BLaER1 treated with 17β-estradiol and CSF1 and Interleukin-3, amounts not matched to agents 10 nM and 100 nM (cell line): ENCODE results near the gene PHF14.
"Not testable (repeated sequence)": the region's sequence is repeated elsewhere in the genome, so short reads cannot be mapped to it uniquely, and the experiment has no call there.

Experiments used
- H3K27ac ChIP-seq, 11 experiments: shearing (Covaris generic); formaldehyde crosslinking; 2 replicates each; pipeline ENCODE4 v1.8.1; 2022
- H3K27me3 ChIP-seq, 11 experiments: shearing (Covaris generic); formaldehyde crosslinking; 2 replicates each; pipeline ENCODE4 v1.8.1; 2022
- H3K36me3 ChIP-seq, 11 experiments: shearing (Covaris generic); formaldehyde crosslinking; 2 replicates each; pipeline ENCODE4 v1.8.1; 2022
- H3K4me1 ChIP-seq, 10 experiments: shearing (Covaris generic); formaldehyde crosslinking; 2 replicates each; pipeline ENCODE4 v1.8.1; 2022
- H3K4me2 ChIP-seq, 11 experiments: shearing (Covaris generic); formaldehyde crosslinking; 2 replicates each; pipeline ENCODE4 v1.8.1; 2022
- H3K4me3 ChIP-seq, 10 experiments: shearing (Covaris generic); formaldehyde crosslinking; 2 replicates each; pipeline ENCODE4 v1.8.1; 2022
- H3K9ac ChIP-seq, 11 experiments: shearing (Covaris generic); formaldehyde crosslinking; 2 replicates each; pipeline ENCODE4 v1.8.1; 2022
- H3K9me3 ChIP-seq, 11 experiments: shearing (Covaris generic); formaldehyde crosslinking; replicated peaks in 1 of 11; 2 replicates each; pipeline ENCODE4 v1.8.1; 2022
- H4K20me1 ChIP-seq, 11 experiments: shearing (Covaris generic); formaldehyde crosslinking; 2 replicates each; pipeline ENCODE4 v1.8.1; 2022
- Cebpa-rat ChIP-seq, 11 experiments: shearing (Covaris generic); IDR thresholded peaks; 2 replicates each; pipeline ENCODE4 v1.8.1; 2022

PHF14 gene, protein sequence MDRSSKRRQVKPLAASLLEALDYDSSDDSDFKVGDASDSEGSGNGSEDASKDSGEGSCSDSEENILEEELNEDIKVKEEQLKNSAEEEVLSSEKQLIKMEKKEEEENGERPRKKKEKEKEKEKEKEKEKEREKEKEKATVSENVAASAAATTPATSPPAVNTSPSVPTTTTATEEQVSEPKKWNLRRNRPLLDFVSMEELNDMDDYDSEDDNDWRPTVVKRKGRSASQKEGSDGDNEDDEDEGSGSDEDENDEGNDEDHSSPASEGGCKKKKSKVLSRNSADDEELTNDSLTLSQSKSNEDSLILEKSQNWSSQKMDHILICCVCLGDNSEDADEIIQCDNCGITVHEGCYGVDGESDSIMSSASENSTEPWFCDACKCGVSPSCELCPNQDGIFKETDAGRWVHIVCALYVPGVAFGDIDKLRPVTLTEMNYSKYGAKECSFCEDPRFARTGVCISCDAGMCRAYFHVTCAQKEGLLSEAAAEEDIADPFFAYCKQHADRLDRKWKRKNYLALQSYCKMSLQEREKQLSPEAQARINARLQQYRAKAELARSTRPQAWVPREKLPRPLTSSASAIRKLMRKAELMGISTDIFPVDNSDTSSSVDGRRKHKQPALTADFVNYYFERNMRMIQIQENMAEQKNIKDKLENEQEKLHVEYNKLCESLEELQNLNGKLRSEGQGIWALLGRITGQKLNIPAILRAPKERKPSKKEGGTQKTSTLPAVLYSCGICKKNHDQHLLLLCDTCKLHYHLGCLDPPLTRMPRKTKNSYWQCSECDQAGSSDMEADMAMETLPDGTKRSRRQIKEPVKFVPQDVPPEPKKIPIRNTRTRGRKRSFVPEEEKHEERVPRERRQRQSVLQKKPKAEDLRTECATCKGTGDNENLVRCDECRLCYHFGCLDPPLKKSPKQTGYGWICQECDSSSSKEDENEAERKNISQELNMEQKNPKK

DNA sequence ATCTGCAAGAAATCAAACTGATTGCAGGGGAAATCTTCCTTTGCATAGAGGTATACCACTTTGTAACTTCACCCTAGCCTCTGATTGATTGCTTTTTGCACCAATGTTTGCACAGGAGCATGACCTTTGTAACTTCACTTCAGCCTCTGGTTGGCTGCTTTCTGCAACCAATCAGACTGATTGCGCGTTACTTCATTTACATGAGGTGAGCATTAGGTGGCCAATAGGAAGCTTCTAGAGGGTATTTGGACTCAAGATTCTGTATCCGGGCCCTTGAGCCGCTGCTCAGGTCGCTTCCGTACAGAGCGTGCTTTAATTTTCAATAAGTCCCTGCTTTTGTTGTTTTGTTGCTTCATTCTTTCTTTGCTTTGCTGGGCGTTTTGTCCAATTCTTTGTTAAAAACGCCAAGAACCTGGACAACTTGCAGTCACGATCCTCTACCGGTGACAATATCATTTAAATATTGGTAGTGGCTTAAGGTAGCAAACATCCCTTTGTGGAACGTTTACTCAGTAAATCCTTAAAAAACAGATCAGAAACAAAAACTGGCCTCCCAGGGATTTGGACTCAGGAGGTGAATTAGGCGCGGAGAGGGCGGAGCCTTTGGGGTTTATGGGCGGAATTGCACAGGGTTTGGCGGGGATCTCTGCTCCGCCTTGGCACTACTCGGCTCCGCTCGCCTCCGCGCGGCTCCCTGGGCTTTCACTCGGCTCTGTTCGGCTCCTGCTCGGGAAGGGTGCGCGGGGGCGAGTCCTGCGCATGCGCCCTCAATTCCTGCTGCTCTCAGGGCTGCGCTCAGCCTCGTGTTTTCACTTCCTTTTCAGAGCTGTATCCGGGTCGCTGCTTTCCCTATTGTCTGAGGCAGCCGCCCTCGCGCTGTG is at the start of gene PHF14:
Gene PHF14, plus strand, starts transcription at position 812 of the 881 bp plus-strand sequence. CDS start 452 bp downstream, outside the sequence.
- Histone ChIP-seq H3K9ac (peak within 1 kb of the TSS; percentile 84 to 97 (median 92)), H3K27ac (peak within 1 kb of the TSS; percentile 74 to 97 (median 94)), H3K36me3 (peaks cover 5 to 29% (median 25%) of the 10 kb centered on the region in 11 experiments; a peak in 21 of 22 replicates), H3K4me3 (peak within 1 kb of the TSS; percentile 68 to 86 (median 78)), H4K20me1 (peaks cover 0 to 4% (median 0%) of the 10 kb centered on the region in 11 experiments; a peak in 3 of 22 replicates), H3K4me1 (peaks cover 17 to 34% (median 21%) of the 10 kb centered on the region in 10 experiments; a peak in 19 of 20 replicates), H3K9me3 (peaks cover 0 to 17% (median 11%) of the 10 kb centered on the region in 11 experiments; a peak in 9 of 22 replicates), H3K4me2 (peak within 1 kb of the TSS; percentile 83 to 99 (median 89)), H3K27me3 (no peaks in the 10 kb centered on the region)
- no peak for TF ChIP-seq Cebpa-rat (IDR thresholded peaks at IDR 0.05)

GRCh38 chr7:10924370-10924769 is 49.3 kb upstream of the PHF14 start:
- Histone ChIP-seq H3K4me2 (no peak overlapping the region), H3K9ac (no peak overlapping the region), H4K20me1 (no peaks in the 10 kb centered on the region), H3K4me3 (no peak overlapping the region), H3K9me3 (no peaks in the 10 kb centered on the region), H3K27me3 (no peaks in the 10 kb centered on the region), H3K36me3 (0 out of 22 replicates have a peak, but pooled peaks cover 0 to 3% (median 0%) of the 10 kb centered on the region in 11 experiments), H3K27ac (no peak overlapping the region), H3K4me1 (no peaks in the 10 kb centered on the region)
- TF ChIP-seq Cebpa-rat (IDR thresholded peaks at IDR 0.05): no peak

DNA sequence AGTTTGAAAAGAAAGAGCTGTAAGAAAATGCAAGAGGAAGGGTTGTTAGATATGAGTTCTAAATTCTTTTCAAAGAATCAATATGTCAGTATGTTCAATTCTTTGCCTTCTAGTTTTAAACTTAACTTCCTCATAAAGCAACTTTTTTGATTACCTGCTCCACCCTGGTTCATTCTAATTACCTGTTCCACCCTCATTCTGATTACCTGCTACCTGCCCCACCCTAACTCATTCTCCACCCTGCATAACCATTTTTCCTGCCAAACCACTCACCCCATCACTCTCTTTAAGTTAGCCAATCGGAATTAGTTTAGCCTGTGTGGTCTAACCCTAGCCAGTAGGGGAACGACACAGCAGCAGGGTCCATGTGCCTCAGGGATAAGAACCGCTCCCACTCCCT is 45.5 kb upstream of the PHF14 start:
- H3K9me3 ChIP-seq, H3K4me2 ChIP-seq, H3K27me3 ChIP-seq, H3K9ac ChIP-seq, H3K27ac ChIP-seq, H3K4me1 ChIP-seq, H3K4me3 ChIP-seq: not testable (repeated sequence)
- Histone ChIP-seq H4K20me1 (peaks cover 0 to 11% (median 3%) of the 10 kb centered on the region in 11 experiments; a peak in 5 of 22 replicates), H3K36me3 (peaks cover 20 to 34% (median 27%) of the 10 kb centered on the region in 11 experiments)

GRCh38 chr7:10930551-10930950 is 43.1 kb upstream of the PHF14 start:
- peaks cover 10 to 21% (median 13%) of the 10 kb centered on the region in 11 experiments; a peak in 17 of 22 replicates for H4K20me1 ChIP-seq
- TF ChIP-seq Cebpa-rat (IDR thresholded peaks at IDR 0.05): no peak
- no peaks in the 10 kb centered on the region for H3K27me3 ChIP-seq
- no peak overlapping the region for H3K4me3 ChIP-seq
- H3K4me2 ChIP-seq: no peak overlapping the region
- peaks cover 42 to 58% (median 50%) of the 10 kb centered on the region in 11 experiments for H3K36me3 ChIP-seq
- no peaks in the 10 kb centered on the region for H3K9me3 ChIP-seq
- 0 out of 20 replicates have a peak, but pooled peaks cover 0 to 2% (median 0%) of the 10 kb centered on the region in 10 experiments for H3K4me1 ChIP-seq
- no peak overlapping the region for H3K27ac ChIP-seq
- H3K9ac ChIP-seq: no peak overlapping the region

DNA sequence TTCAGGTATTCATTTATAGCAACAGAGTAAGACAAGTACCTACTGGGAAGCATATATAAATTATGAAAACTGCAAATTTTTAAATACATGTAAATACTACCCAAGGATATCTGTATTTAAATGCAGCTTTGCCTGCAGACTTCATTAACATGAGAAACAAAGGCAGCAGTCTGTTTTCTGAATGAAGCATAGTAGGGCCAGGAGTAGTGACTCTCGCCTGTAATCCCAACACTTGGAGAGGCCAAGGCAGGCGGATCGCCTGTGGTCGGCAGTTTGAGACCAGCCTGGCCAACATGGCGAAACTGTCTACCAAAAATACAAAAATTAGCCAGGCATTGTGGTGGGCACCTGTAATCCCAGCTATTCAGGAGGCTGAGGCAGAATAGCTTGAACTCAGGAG is 42.5 kb upstream of the PHF14 start:
- Histone ChIP-seq H3K9ac (no peak overlapping the region), H3K27ac (no peak overlapping the region), H3K27me3 (no peaks in the 10 kb centered on the region), H3K4me3 (no peak overlapping the region), H3K4me1 (0 out of 20 replicates have a peak, but pooled peaks cover 0 to 4% (median 0%) of the 10 kb centered on the region in 10 experiments), H3K9me3 (no peaks in the 10 kb centered on the region), H3K36me3 (peaks cover 48 to 64% (median 56%) of the 10 kb centered on the region in 11 experiments), H3K4me2 (no peak overlapping the region), H4K20me1 (peaks cover 14 to 25% (median 18%) of the 10 kb centered on the region in 11 experiments; a peak in 17 of 22 replicates)
- TF ChIP-seq Cebpa-rat (IDR thresholded peaks at IDR 0.05): no peak

DNA sequence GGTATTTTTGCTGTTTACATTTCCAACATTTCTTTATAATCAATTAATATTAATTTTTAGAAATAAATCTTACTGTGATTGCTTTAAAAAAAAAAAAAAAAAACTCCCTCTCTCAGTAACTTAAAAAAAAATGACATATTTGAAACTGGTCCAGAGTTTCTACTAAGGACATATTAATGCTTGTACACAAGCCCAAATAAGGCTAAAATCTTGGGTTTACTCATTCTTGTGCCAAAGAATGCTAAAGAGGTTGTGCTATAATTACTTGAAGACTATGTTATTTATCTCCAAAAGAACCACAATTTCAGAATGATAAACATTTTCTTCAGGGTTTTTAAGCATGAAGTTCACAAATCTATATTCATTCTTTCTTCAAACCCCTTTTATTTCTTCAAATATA is 39.4 kb upstream of the PHF14 start:
- Histone ChIP-seq H3K4me2 (no peak overlapping the region), H4K20me1 (peaks cover 14 to 56% (median 44%) of the 10 kb centered on the region in 11 experiments; a peak in 19 of 22 replicates), H3K9ac (no peak overlapping the region), H3K4me1 (peaks cover 4 to 20% (median 17%) of the 10 kb centered on the region in 10 experiments; a peak in 18 of 20 replicates), H3K27me3 (no peaks in the 10 kb centered on the region), H3K9me3 (no peaks in the 10 kb centered on the region), H3K4me3 (no peak overlapping the region), H3K27ac (no peak overlapping the region), H3K36me3 (peaks cover 64 to 88% (median 73%) of the 10 kb centered on the region in 11 experiments)
- TF ChIP-seq Cebpa-rat (IDR thresholded peaks at IDR 0.05): no peak

DNA sequence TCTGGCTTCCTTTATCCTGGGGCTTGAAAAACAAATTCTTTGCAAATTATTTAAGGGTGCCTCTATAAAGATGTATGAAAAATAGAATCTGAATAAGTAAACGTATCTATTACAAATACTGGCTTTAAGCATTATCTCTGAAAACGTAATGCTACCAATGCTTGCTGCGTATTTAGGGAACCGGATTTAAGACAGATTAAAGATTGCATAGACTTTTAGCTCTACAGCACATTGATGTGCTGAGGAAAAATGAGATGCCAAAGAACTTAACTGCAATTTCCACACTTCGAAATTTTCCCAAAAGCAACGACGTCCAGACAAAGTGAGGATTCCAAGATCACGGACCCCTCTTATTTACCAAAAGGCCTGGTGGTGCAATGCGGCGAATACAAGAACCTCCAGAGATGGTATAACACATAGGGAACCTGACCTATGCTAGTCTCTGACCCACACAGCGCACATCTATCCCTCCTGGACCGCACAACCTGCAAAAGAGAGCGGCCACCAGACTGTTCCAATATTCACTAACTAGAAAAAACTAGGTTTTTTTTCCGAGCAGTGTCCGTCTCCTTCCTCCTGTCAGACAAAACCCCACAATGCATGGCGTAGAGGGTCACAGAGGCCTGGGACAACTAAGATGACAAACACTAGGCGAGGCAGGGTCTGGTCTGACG is 34.3 kb upstream of the PHF14 start:
- Histone ChIP-seq H3K27me3 (no peaks in the 10 kb centered on the region), H3K9ac (peak overlapping the region; percentile 91 to 99 (median 96)), H4K20me1 (peaks cover 14 to 49% (median 43%) of the 10 kb centered on the region in 11 experiments; a peak in 18 of 22 replicates), H3K27ac (peak overlapping the region; percentile 93 to 100 (median 98)), H3K4me2 (peak overlapping the region; percentile 71 to 95 (median 92)), H3K9me3 (no peaks in the 10 kb centered on the region), H3K4me3 (peak overlapping the region; percentile 73 to 92 (median 86)), H3K36me3 (peaks cover 30 to 42% (median 36%) of the 10 kb centered on the region in 11 experiments), H3K4me1 (peaks cover 23 to 42% (median 37%) of the 10 kb centered on the region in 10 experiments)
- TF ChIP-seq Cebpa-rat (IDR thresholded peaks at IDR 0.05): no peak
